Measurements from ENCODE around the gene SPIRE2.
A peak's percentile ranks its signal among the peaks of the same experiment; 100 is the strongest.
"Not testable (repeated sequence)": the region's sequence is repeated elsewhere in the genome, so short reads cannot be mapped to it uniquely, and the experiment has no call there.

Gene SPIRE2

GRCh38 chr16:89900885-89901284, 72.6 kb downstream of the SPIRE2 start:
- no peak for DNase-seq

DNA sequence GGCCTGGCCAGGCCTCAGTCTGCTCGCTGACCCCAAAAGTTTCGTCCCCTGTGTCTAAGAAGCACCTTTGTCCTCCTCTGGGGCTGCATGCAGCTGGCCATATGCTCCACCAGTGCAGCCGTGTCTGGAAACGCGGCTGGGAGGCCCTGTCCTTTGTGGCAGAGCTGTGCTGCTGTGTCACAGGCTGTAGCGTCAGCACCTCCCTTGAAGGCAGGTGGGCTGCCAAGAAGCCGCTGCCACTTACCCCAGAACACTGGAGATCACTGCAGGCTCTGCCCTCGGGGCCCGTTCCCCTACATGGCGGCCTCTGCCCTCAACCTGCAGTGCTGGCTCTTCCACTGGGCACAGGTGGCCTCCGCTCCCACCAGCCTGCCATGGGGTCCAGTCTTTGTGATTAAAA, 74.7 kb downstream of the SPIRE2 start:
- no peak for DNase-seq

DNA sequence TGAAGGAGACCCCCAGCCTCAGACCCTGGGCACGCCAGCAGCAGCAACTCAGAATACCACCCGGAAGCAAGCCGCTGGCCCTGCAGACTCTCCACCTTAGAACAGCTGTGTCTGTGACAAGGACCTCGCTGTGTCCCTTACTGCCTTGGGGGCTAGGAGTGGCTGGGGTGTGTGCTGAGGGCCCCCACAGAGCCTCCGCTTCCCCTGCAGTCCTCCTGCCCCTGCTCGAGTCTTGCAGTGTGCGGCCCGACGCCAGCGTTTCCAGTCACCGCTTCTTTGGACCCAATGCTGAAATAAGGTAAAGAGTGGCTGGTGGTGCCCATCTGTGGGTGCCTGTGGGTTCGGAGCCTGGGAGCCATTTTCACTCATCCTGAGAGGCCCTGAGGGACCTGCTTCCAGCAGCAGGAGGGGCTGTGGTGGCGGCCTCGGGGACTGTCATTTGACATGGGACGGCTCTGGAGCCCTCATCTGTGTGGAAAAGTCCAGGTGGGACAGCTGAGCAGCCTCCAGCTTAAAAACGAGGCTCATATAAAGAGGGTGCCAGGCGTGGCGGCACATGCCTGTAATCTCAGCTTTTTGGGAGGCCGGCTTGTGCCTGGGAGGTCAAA, 75.7 kb downstream of the SPIRE2 start:
- no peak for DNase-seq

GRCh38 chr16:89904606-89905510, 76.6 kb downstream of the SPIRE2 start:
- no peak for DNase-seq

DNA sequence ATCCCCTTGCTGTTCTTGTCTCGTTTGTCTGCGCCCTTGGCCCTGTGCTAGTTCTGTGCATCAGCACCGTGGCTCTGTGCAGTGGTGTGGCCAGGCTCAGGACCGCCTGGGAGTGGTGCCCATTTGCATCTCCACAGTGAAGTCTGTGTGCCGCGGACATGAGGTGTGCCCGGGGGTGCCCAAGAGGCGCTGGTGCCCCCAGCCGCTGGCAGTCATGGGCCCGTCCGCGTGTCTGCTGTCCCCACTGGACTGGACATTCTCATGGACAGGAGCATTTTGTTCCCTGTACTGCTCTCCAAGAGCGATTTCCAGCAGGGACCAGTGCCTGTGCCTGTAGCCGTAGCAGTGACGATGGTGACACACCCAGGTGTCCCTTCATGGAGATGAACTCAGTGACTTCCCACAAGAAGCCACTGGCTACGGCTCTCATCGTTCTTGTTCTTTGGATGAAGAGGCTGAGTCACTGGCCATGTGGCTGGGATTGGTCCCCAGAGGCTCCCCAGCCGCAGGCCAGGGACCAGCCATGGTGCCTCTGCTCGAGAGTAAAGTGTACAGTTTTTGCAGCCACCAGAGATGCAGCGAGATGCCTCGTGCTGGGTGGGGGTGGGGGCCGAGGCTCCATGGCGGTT, 77.3 kb downstream of the SPIRE2 start:
- DNase-seq, result no peak

- DNase-seq, result no peak
These were observed 78.1 kb downstream of the SPIRE2 start for GRCh38 chr16:89906140-89907025.

GRCh38 chr16:89907055-89907814, 79.0 kb downstream of the SPIRE2 start:
- no peak for DNase-seq

DNA sequence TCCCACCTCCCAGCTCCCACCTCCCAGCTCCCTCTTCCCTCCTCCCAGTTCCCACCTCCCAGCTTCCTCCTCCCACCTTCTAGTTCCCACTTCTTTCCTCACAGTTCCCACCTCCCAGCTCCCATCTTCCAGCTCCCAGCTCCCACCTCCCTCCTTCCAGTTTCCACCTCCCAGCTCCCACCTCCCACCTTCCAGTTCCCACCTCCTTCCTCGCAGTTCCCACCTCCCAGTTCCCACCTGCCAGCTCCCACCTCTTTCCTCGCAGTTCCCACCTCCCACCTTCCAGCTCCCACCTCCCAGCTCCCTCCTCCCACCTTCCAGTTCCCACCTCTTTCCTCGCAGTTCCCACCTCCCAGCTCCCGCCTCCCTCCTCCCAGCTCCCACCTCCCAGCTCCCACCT, 80.0 kb downstream of the SPIRE2 start:
- no peak for DNase-seq

- peak; percentile 67 for DNase-seq
These were observed 81.8 kb downstream of the SPIRE2 start for GRCh38 chr16:89909777-89910716.

DNA sequence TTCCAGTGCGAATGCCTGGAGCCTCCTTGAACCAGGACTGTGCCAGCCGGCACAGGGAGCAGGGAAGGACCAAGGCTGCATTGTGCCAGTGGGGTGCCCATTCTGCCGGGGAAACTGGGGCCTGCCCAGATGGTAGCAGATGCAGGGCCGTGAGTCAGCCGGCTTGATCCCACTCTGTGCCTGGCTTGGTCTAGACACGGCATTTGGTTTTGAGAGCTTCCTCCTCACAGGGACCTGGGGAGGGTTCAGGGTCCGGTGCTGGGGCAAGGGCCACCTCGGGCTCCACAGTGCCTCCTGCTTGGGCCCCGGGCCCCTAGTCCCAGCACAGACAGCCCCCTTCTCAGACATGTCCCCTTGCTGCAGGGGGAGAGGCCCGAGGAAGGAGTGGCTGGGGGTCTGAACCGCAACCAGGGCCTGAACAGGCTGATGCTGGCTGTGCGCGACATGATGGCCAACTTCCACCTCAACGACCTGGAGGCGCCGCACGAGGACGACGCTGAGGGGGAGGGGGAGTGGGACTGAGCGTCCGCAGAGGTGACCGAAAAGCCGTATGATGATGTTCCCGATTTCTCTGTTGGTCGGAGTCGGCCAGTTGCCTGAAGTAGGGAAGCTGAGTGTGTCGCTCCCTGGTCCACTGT, 82.6 kb downstream of the SPIRE2 start:
- DNase-seq, result no peak

DNA sequence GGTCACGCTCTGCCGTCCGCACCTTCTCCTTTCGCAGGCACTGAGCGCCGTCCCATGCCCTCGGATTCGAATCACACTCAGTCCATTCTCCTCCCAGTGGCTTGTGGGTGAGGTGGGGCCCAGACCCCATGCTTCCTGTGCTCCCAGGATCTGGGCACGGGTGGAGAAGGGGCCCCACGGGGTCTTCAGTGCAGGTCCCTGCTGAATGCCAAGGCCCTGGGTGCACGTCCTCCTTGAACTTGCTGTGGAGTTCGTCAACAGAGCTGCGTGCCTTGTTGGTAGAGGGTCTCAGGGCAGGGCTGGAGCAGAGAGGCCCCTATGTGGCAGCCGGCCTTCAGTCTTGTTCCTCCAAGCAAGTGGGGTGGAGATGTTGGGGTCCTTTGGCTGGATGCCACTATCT, 83.1 kb downstream of the SPIRE2 start:
- DNase-seq, result no peak

DNA sequence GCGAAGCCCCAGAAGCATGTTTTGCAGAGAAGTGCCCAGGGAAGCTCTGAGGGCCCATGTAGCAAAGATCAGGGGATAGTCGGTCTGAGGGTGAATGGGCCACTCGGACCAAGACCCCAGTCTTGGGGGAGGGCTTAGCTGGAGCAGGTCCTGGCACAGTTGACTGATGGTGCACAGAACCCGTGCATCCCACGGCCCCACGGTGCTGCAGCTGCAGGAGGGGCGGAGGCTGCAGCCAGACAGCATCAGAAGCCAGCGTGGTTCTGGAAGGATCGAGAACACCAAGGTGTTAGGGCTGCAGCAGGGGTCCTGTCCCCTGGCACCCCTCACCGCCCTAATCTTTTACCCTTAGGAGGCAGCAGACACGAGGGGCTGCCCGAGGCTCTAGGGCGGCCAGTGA, 83.9 kb downstream of the SPIRE2 start:
- no peak for DNase-seq

DNA sequence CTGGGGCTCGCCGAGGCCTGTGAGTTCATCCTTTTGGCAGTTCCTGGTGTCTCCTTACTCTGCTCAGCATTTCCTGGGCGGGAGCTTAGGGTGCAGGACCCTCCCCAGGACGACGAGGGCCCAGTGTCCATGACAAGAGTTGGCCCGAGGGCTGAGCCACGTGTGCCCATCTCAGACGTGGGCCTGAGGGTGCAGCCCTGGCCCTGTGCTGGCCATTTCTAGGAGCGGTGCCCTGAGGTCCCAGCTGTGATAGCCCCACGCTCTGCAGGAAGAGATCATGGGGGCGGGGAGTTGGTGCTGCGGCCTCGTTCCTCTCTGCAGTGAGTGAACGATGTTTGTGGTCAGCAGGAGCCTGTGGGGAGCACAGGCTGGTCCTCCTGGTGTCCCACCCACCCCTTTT, 84.4 kb downstream of the SPIRE2 start:
- DNase-seq, result no peak

DNA sequence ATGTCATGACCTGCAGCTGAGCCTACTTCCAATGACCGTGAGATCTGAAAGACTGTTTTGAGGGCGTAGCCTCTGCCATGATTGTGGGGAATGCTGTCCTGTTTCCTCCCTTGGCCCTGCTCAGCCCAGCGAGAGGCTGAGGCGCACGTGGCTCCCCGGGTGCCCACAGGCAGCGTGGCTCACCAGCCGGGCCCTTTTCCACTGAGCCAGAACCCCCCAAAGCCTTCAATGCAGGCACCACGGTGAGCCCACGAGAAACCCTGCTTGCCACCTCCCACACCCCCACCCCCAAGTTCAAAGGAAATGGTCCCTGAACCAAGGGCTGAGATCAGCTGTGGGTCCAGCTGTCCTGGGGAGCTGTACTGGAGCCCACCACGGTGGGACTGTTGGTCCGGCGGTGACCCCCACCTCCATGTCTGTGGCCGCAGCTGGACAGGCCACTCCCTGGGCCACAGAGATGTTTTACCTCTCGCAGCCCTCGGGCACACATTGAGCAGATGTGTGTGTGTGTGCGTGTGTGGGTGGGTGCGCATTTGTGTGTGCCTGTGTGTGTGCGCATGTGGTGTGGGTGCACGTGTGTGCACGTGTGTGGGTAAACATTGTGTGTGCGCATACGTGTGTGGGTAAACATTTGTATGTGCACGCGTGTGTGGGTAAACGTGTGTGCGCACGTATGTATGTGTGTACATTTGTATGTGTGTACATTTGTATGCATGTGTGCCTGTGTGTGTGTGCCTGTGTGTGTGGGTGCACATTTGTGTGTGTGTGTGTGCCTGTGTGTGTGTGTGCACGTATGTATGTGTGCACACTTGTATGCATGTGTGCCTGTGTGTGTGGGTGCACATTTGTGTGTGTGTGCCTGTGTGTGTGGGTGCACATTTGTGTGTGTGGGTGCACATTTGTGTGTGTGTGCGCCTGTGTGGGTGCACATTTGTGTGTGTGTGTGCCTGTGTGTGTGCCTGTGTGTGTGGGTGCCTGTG, 85.4 kb downstream of the SPIRE2 start:
- DNase-seq, result no peak

DNA sequence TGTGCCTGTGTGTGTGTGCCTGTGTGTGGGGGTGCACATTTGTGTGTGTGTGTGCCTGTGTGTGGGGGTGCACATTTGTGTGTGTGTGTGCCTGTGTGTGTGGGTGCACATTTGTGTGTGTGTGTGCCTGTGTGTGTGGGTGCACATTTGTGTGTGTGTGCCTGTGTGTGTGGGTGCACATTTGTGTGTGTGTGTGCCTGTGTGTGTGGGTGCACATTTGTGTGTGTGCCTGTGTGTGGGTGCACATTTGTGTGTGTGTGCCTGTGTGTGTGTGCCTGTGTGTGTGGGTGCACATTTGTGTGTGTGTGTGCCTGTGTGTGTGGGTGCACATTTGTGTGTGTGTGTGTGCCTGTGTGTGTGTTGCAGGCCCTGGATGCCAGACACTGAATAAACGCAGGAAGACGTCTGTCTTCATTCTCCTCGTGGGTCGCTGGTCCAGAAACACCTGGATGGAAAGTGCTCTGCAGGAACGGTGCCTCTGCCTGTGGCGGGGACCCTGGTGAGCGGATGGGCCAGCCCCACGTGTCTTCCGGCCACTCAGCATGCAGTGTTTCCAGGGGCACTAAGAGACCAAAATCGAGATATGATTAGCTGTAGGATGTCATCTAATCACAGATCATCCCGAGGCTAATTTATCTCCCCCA, 86.5 kb downstream of the SPIRE2 start:
- DNase-seq, result not testable (repeated sequence)

GRCh38 chr16:89915303-89916232, 87.3 kb downstream of the SPIRE2 start:
- no peak for DNase-seq

- DNase-seq, result peak; percentile 76
These were observed 89.6 kb downstream of the SPIRE2 start for GRCh38 chr16:89917773-89918452.

Measured in CD4-positive, alpha-beta T cell treated with Interferon gamma for 1 hour (primary cell).